DND-41 (cell line): ENCODE data around the gene SETX.
A peak's percentile ranks its signal among the peaks of the same experiment; 100 is the strongest.

Source experiments
- ATAC-seq: fragments of 200-7000 bp; cut with Tn5 transposase; 3 replicates; pipeline ENCODE4 v1.9.1; 2021; ENCODE audit warnings: low read depth; ENCODE audit not compliant: insufficient read depth
- DNase-seq: peaks from one replicate; pipeline ENCODE4 v3.0.0-alpha.2; 2020
- H2AFZ ChIP-seq: 2 replicates; pipeline ENCODE4 v1.6.0; 2012; ENCODE audit warnings: low read depth, low read length
- H3K27ac ChIP-seq: 2 replicates; pipeline ENCODE4 v1.5.1; 2012; ENCODE audit warnings: low read length, inconsistent platforms
- H3K27me3 ChIP-seq: fragments of 200-600 bp; sonication (generic); 2 replicates; pipeline ENCODE4 v1.6.0; 2012; ENCODE audit warnings: low read length, mild to moderate bottlenecking, inconsistent platforms; ENCODE audit not compliant: insufficient read depth, poor library complexity
- H3K36me3 ChIP-seq: 2 replicates; pipeline ENCODE4 v1.5.1; 2012; ENCODE audit warnings: low read length, inconsistent platforms; ENCODE audit not compliant: insufficient read depth
- H3K4me1 ChIP-seq: 2 replicates; pipeline ENCODE4 v1.5.1; 2012; ENCODE audit warnings: mild to moderate bottlenecking, low read length; ENCODE audit not compliant: insufficient read depth
- H3K4me2 ChIP-seq: 2 replicates; pipeline ENCODE4 v1.6.0; 2012; ENCODE audit warnings: mild to moderate bottlenecking, moderate library complexity, low read length, inconsistent platforms; ENCODE audit not compliant: insufficient read depth
- H3K4me3 ChIP-seq, 2 experiments: fragments of 200-600 bp in 1 of 2; shearing (Covaris generic) in 1 of 2; 2 replicates each; pipeline ENCODE4 v1.5.1; 2012 to 2016; ENCODE audit warnings: inconsistent platforms in 2 of 2, low read length in 2 of 2, mild to moderate bottlenecking in 2 of 2, low read depth in 1 of 2, moderate library complexity in 1 of 2
- H3K79me2 ChIP-seq: 2 replicates; pipeline ENCODE4 v1.6.0; 2012; ENCODE audit warnings: low read length, inconsistent platforms; ENCODE audit not compliant: insufficient read depth
- H3K9ac ChIP-seq: 2 replicates; pipeline ENCODE4 v1.6.0; 2012; ENCODE audit warnings: low read depth, mild to moderate bottlenecking, inconsistent platforms, low read length, moderate library complexity
- H3K9me3 ChIP-seq: 2 replicates; pipeline ENCODE4 v1.5.1; 2012; ENCODE audit warnings: low read length, moderate library complexity, mild to moderate bottlenecking, inconsistent platforms; ENCODE audit not compliant: insufficient read depth, severe bottlenecking
- H4K20me1 ChIP-seq: 2 replicates; pipeline ENCODE4 v1.6.0; 2012; ENCODE audit warnings: low read length; ENCODE audit not compliant: insufficient read depth
- CTCF ChIP-seq: IDR thresholded peaks from 2 replicates; pipeline ENCODE4 v1.5.1; 2012; ENCODE audit warnings: borderline replicate concordance, low read length, moderate library complexity, mild to moderate bottlenecking; ENCODE audit not compliant: poor library complexity, severe bottlenecking; ENCODE audit errors: extremely low read depth
- EZH2 ChIP-seq: IDR thresholded peaks from 3 replicates; pipeline ENCODE4 v1.6.1; 2012; ENCODE audit warnings: borderline replicate concordance, low read depth, mild to moderate bottlenecking, moderate library complexity, low read length, inconsistent platforms; ENCODE audit not compliant: severe bottlenecking

Gene SETX

GRCh38 chr9:132350861-132351315 is 3.9 kb downstream of the SETX start:
- peaks cover 51% of the 10 kb centered on the region for H3K4me1 ChIP-seq
- H3K4me3 ChIP-seq = peak overlapping the region; percentile 19 to 54; a peak in 3 of 4 replicates
- H3K9ac ChIP-seq = peak overlapping the region; percentile 54
- no peaks in the 10 kb centered on the region for H3K27me3 ChIP-seq
- H3K79me2 ChIP-seq = peaks cover 47% of the 10 kb centered on the region
- H3K36me3 ChIP-seq = peaks cover 58% of the 10 kb centered on the region
- ATAC-seq = peak; percentile 34
- TF ChIP-seq EZH2 = no peak
- no peak for TF ChIP-seq CTCF
- DNase-seq = peak; percentile 43
- H4K20me1 ChIP-seq = peaks cover 5% of the 10 kb centered on the region; the same call in 1 of the 2 replicates
- peak overlapping the region; percentile 37; the same call in 1 of the 2 replicates for H2AFZ ChIP-seq
- H3K9me3 ChIP-seq = no peaks in the 10 kb centered on the region
- H3K27ac ChIP-seq = peak overlapping the region; percentile 69
- peak overlapping the region; percentile 96 for H3K4me2 ChIP-seq

GRCh38 chr9:132348676-132349075 is 6.1 kb downstream of the SETX start:
- H3K27ac ChIP-seq = no peak overlapping the region
- H3K4me2 ChIP-seq = no peak overlapping the region
- H4K20me1 ChIP-seq = peaks cover under 1% of the 10 kb centered on the region; the same call in 1 of the 2 replicates
- TF ChIP-seq EZH2 = no peak
- no peak for TF ChIP-seq CTCF
- no peak overlapping the region for H3K4me3 ChIP-seq
- peaks cover 36% of the 10 kb centered on the region for H3K79me2 ChIP-seq
- H3K27me3 ChIP-seq = no peaks in the 10 kb centered on the region
- H3K36me3 ChIP-seq = peaks cover 75% of the 10 kb centered on the region
- H2AFZ ChIP-seq = no peak overlapping the region
- no peak for ATAC-seq
- no peak overlapping the region for H3K9ac ChIP-seq
- no peak for DNase-seq
- H3K9me3 ChIP-seq = no peaks in the 10 kb centered on the region
- peaks cover 39% of the 10 kb centered on the region for H3K4me1 ChIP-seq

GRCh38 chr9:132346177-132346576 is 8.6 kb downstream of the SETX start:
- TF ChIP-seq CTCF = no peak
- no peak for TF ChIP-seq EZH2
- Histone ChIP-seq H3K36me3 (peaks cover 78% of the 10 kb centered on the region), H3K9ac (no peak overlapping the region), H3K4me2 (no peak overlapping the region), H3K27me3 (no peaks in the 10 kb centered on the region), H2AFZ (no peak overlapping the region), H3K27ac (no peak overlapping the region), H3K4me1 (peaks cover 14% of the 10 kb centered on the region; the same call in 1 of the 2 replicates), H3K9me3 (no peaks in the 10 kb centered on the region), H3K79me2 (peaks cover 18% of the 10 kb centered on the region), H4K20me1 (no peaks in the 10 kb centered on the region), H3K4me3 (no peak overlapping the region)
- DNase-seq = no peak
- ATAC-seq = no peak
